Midbrain (tissue), 1 donor: ENCODE measurements around the gene NPIPB4.
"Not testable (repeated sequence)": the region's sequence is repeated elsewhere in the genome, so short reads cannot be mapped to it uniquely, and the experiment has no call there.

Experiments
- DNase-seq: peaks from one replicate; lab custom pipeline; 2025; lab: John Stamatoyannopoulos, UW

Gene NPIPB4

GRCh38 chr16:21857656-21858055 is at the start of gene NPIPB4:
NPIPB4 (minus strand) TSS chr16:21857756; CDS start chr16:21857378, 378 bp downstream.
- not testable (repeated sequence) for DNase-seq

GRCh38 chr16:21898998-21899397 is 41.4 kb upstream of the NPIPB4 start:
- not testable (repeated sequence) for DNase-seq

- not testable (repeated sequence) for DNase-seq
These were observed 24.4 kb upstream of the NPIPB4 start for GRCh38 chr16:21881988-21882387.

- DNase-seq: not testable (repeated sequence)
These were observed 20.4 kb downstream of the NPIPB4 start for GRCh38 chr16:21837186-21837585.

GRCh38 chr16:21836334-21836733 is 21.2 kb downstream of the NPIPB4 start:
- DNase-seq: not testable (repeated sequence)

- DNase-seq: not testable (repeated sequence)
These were observed 21.8 kb downstream of the NPIPB4 start for GRCh38 chr16:21835747-21836146.

- DNase-seq: not testable (repeated sequence)
These were observed 23.3 kb downstream of the NPIPB4 start for GRCh38 chr16:21834211-21834610.

- DNase-seq: not testable (repeated sequence)
These were observed 27.6 kb downstream of the NPIPB4 start for GRCh38 chr16:21829929-21830328.

- not testable (repeated sequence) for DNase-seq
These were observed 31.4 kb downstream of the NPIPB4 start for GRCh38 chr16:21826067-21826706.

- DNase-seq: not testable (repeated sequence)
These were observed 32.0 kb downstream of the NPIPB4 start for GRCh38 chr16:21825526-21825925.

GRCh38 chr16:21823258-21823657 is 34.3 kb downstream of the NPIPB4 start:
- not testable (repeated sequence) for DNase-seq

GRCh38 chr16:21820908-21821465 is 36.6 kb downstream of the NPIPB4 start:
- DNase-seq: not testable (repeated sequence)

- DNase-seq: peak; percentile 66
These were observed 37.3 kb downstream of the NPIPB4 start for GRCh38 chr16:21820028-21820907.

GRCh38 chr16:21819617-21820016 is 37.9 kb downstream of the NPIPB4 start:
- not testable (repeated sequence) for DNase-seq

GRCh38 chr16:21817012-21817411 is 40.5 kb downstream of the NPIPB4 start:
- not testable (repeated sequence) for DNase-seq

- not testable (repeated sequence) for DNase-seq
These were observed 41.9 kb downstream of the NPIPB4 start for GRCh38 chr16:21815694-21816093.

- not testable (repeated sequence) for DNase-seq
These were observed 55.2 kb downstream of the NPIPB4 start for GRCh38 chr16:21802375-21802663.

- DNase-seq: not testable (repeated sequence)
These were observed 55.8 kb downstream of the NPIPB4 start for GRCh38 chr16:21801538-21802374.

- not testable (repeated sequence) for DNase-seq
These were observed 59.0 kb downstream of the NPIPB4 start for GRCh38 chr16:21798601-21799000.

- DNase-seq: not testable (repeated sequence)
These were observed 64.2 kb downstream of the NPIPB4 start for GRCh38 chr16:21793310-21793709.

- not testable (repeated sequence) for DNase-seq
These were observed 67.0 kb downstream of the NPIPB4 start for GRCh38 chr16:21790506-21790905.
